Stomach (tissue), 9 donors: ENCODE data around the gene PGM5. TPM values are rescaled to one million over a fixed set of nuclear protein-coding genes. Genes with fewer than 3 reads are reported as not detected.

Source experiments
- DNase-seq, 2 donors: peaks; one replicate each; pipeline versions ENCODE4 v3.0.0 to v3.0.0-alpha.2; 2013 to 2019
- H3K27ac ChIP-seq, 5 donors: fragments of 200-600 bp in 4 of 5; sonication (generic) in 4 of 5; one replicate each; pipeline ENCODE4 v1.5.1; 2013 to 2019; ENCODE audit warnings: mild to moderate bottlenecking in 1 of 5, moderate library complexity in 1 of 5
- H3K27me3 ChIP-seq, 3 donors: fragments of 200-600 bp; sonication (generic); one replicate each; pipeline ENCODE4 v1.5.1; 2017 to 2019; ENCODE audit warnings: mixed run types in 1 of 3
- H3K36me3 ChIP-seq, 4 donors: fragments of 200-600 bp; sonication (generic); 1 replicate in 3 of 4; 2 replicates in 1 of 4; pipeline ENCODE4 v1.5.1; 2016 to 2019
- H3K4me1 ChIP-seq, 4 donors: fragments of 200-600 bp; sonication (generic); one replicate each; pipeline ENCODE4 v1.5.1; 2016 to 2019
- H3K4me3 ChIP-seq, 4 donors: fragments of 200-600 bp; sonication (generic) in 3 of 4; one replicate each; pipeline ENCODE4 v1.5.1; 2016 to 2019; ENCODE audit warnings: mild to moderate bottlenecking in 1 of 4
- H3K9me3 ChIP-seq, 4 donors: fragments of 200-600 bp; sonication (generic); one replicate each; pipeline ENCODE4 v1.5.1; 2016 to 2019
- CTCF ChIP-seq, 7 experiments: fragments of 450-650 bp in 4 of 7; fragments of 200-600 bp in 3 of 7; sonication (generic) in 3 of 7; IDR thresholded peaks; one replicate each; pipeline ENCODE4 v1.5.1; 2016 to 2019; ENCODE audit warnings: antibody characterized with exemption in 7 of 7, control low read depth in 2 of 7, mild to moderate bottlenecking in 1 of 7
- EP300 ChIP-seq: sonication (generic); formaldehyde crosslinking; IDR thresholded peaks from one replicate; pipeline ENCODE4 v1.6.1; 2017; ENCODE audit warnings: antibody characterized with exemption
- POLR2A ChIP-seq, 4 donors: fragments of 450-650 bp; IDR thresholded peaks; one replicate each; pipeline ENCODE4 v1.6.1; 2016; ENCODE audit warnings: antibody characterized with exemption in 4 of 4, control low read depth in 2 of 4, mild to moderate bottlenecking in 1 of 4, moderate library complexity in 1 of 4
- POLR2AphosphoS5 ChIP-seq, 3 donors: sonication (generic); formaldehyde crosslinking; IDR thresholded peaks; one replicate each; pipeline ENCODE4 v1.6.1; 2016; ENCODE audit warnings: antibody characterized with exemption in 3 of 3
- WGBS, 5 donors: extraction: QIAGEN DNeasy Blood & Tissue Kit in 3 of 5; methylation state at CpG; one replicate each; pipeline versions ENCODE4 v1.1.5 to v1.1.7; 2013 to 2018; 5-methylcytosine and 5-hydroxymethylcytosine counted together
- intact Hi-C: fragments of 100-400 bp; cut with DNase I; formaldehyde crosslinking; loops from one replicate; pipeline ENCODE4 v1.15.1; 2023; ENCODE audit warnings: low total_unique reads
- polyA plus RNA-seq, 3 donors: library from polyadenylated mRNA; stranded (reverse); fragments of 200-250 nt; gene quantifications; one replicate each; pipeline ENCODE4 v1.2.3, GENCODE V29; 2013
- total RNA-seq, 5 donors: library from RNA; depleted of rRNA; stranded (reverse); fragments of >200 nt; gene quantifications; one replicate each; pipeline versions ENCODE4 v1.1.0 to v1.2.3, GENCODE V29; 2014 to 2016
- donor health status: healthy with polysubstance abuse.
- donor health status: Bipolar disorder and iron deficiency.
- donor health status: healthy.

Gene PGM5
- total and polyA plus RNA-seq, 8 donors: 10.6 to 145 (median 62.2) TPM

GRCh38 chr9:68492806-68493205 lies 136.4 kb downstream of the PGM5 start:
- Histone ChIP-seq H3K4me1 (peaks cover 0 to 36% (median 19%) of the 10 kb centered on the region in 4 donors), H3K27ac (peak overlapping the region in 3 of 5 donors; percentile 0 to 76 (median 13)), H3K27me3 (no peaks in the 10 kb centered on the region), H3K4me3 (no peak overlapping the region), H3K36me3 (peaks cover 0 to 6% (median 0%) of the 10 kb centered on the region in 4 donors), H3K9me3 (no peaks in the 10 kb centered on the region)
- WGBS, 5 donors: 24 to 42% (median 35%) methylated on average over 6 of the region's 6 CpGs
- TF ChIP-seq EP300: no peak
- no peak for TF ChIP-seq POLR2A (IDR thresholded peaks at IDR 0.05)
- TF ChIP-seq CTCF (IDR thresholded peaks at IDR 0.05): no peak
- TF ChIP-seq POLR2AphosphoS5 (IDR thresholded peaks at IDR 0.05): no peak
- DNase-seq: peak in 1 of 2 donors; percentile 31
- intact Hi-C loops: loop anchor here (10.0 kb wide), 1 partner anchor 48 kb away; no protein-coding TSS in a partner anchor

DNA sequence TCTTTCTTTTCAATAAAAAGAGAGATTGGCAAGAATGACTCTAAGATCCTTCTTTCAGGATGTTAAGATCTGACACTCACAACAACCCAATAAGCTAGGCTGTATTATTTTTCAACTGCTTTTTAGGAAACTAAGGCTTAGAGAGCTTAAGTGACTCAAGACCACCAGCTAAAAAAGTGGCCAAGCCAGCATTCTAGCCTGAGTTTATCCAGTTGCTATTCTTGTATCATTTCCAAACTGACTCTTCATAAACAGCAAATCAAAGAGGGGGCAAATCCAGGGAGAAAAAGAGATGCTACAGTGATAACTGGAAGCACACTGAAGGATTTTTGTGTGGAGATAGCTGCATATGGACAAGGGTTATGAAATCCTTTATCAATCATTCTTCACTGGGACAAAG lies 137.1 kb downstream of the PGM5 start:
- peaks cover 0 to 36% (median 19%) of the 10 kb centered on the region in 4 donors for H3K4me1 ChIP-seq
- intact Hi-C loops: loop anchor here (10.0 kb wide), 1 partner anchor 49 kb away; no protein-coding TSS in a partner anchor
- peak overlapping the region in 2 of 5 donors; percentile 56 to 76 for H3K27ac ChIP-seq
- H3K4me3 ChIP-seq: no peak overlapping the region
- no peak for DNase-seq
- no peak for TF ChIP-seq POLR2A (IDR thresholded peaks at IDR 0.05)
- TF ChIP-seq EP300: no peak
- peaks cover 0 to 7% (median under 1%) of the 10 kb centered on the region in 4 donors for H3K36me3 ChIP-seq
- H3K27me3 ChIP-seq: no peaks in the 10 kb centered on the region
- H3K9me3 ChIP-seq: no peaks in the 10 kb centered on the region

DNA sequence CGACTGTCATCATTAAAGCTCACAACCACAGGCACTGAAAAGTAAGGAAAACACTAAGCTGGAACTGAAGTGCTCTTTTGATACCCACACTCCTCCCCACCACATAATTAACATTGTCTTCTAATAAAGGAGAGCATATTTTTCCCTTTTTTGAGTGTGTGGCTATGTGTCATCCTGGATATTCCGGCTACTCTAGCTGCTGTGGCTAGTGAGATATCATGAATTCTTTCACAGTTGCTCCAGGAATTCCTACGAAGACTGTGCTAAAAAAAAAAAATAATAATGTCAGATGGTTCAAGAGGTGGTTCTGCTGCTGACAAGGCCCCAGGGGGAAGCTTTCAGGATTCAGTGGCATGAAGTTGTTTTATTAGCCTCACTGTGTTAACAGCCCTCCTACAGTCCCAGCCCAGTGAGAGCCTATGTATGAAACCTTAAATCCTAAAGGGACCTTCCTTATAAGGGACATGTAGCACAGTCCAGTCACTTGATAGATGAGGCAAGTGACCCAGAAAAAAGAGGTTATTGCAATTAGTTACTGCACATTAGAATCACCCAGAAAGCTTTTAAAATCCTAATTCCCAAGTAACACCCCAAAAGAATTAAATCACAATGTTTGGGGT lies 137.7 kb downstream of the PGM5 start:
- TF ChIP-seq EP300 (no peak), CTCF (IDR thresholded peaks at IDR 0.05) (no peak), POLR2A (IDR thresholded peaks at IDR 0.05) (no peak), POLR2AphosphoS5 (IDR thresholded peaks at IDR 0.05) (no peak)
- Histone ChIP-seq H3K36me3 (peaks cover 0 to 8% (median 3%) of the 10 kb centered on the region in 4 donors), H3K9me3 (no peaks in the 10 kb centered on the region), H3K27ac (peak overlapping the region in 4 of 5 donors; percentile 16 to 76 (median 39)), H3K4me1 (peaks cover 0 to 36% (median 19%) of the 10 kb centered on the region in 4 donors), H3K4me3 (no peak overlapping the region), H3K27me3 (no peaks in the 10 kb centered on the region)
- WGBS, 5 donors: 69 to 80% (median 77%) methylated on average over 3 of the region's 3 CpGs
- intact Hi-C loops: loop anchor here (10.0 kb wide), 1 partner anchor 49 kb away; no protein-coding TSS in a partner anchor
- no peak for DNase-seq

- intact Hi-C loops: loop anchor here (10.0 kb wide), 1 partner anchor 50 kb away; no protein-coding TSS in a partner anchor
- TF ChIP-seq CTCF (IDR thresholded peaks at IDR 0.05) (no peak), POLR2A (IDR thresholded peaks at IDR 0.05) (no peak), EP300 (no peak), POLR2AphosphoS5 (IDR thresholded peaks at IDR 0.05) (no peak)
- DNase-seq: peak in 1 of 2 donors; percentile 55
- Histone ChIP-seq H3K27ac (peak overlapping the region in 2 of 5 donors; percentile 56 to 76), H3K36me3 (peaks cover 0 to 10% (median 4%) of the 10 kb centered on the region in 4 donors), H3K4me3 (no peak overlapping the region), H3K27me3 (no peaks in the 10 kb centered on the region), H3K4me1 (peaks cover 2 to 42% (median 22%) of the 10 kb centered on the region in 4 donors), H3K9me3 (no peaks in the 10 kb centered on the region)
- WGBS, 5 donors: 59 to 82% (median 75%) methylated on average over 1 of the region's 1 CpG
These were observed 138.8 kb downstream of the PGM5 start for GRCh38 chr9:68495247-68495646.

GRCh38 chr9:68496356-68496755 lies 139.9 kb downstream of the PGM5 start:
- TF ChIP-seq EP300: no peak
- TF ChIP-seq CTCF (IDR thresholded peaks at IDR 0.05): no peak
- no peak for TF ChIP-seq POLR2A (IDR thresholded peaks at IDR 0.05)
- no peak for TF ChIP-seq POLR2AphosphoS5 (IDR thresholded peaks at IDR 0.05)
- H3K9me3 ChIP-seq: no peaks in the 10 kb centered on the region
- no peaks in the 10 kb centered on the region for H3K27me3 ChIP-seq
- peak overlapping the region in 1 of 5 donors; percentile 76 for H3K27ac ChIP-seq
- intact Hi-C loops: loop anchor here (10.0 kb wide), 1 partner anchor 52 kb away; no protein-coding TSS in a partner anchor
- DNase-seq: no peak
- peaks cover 0 to 10% (median 4%) of the 10 kb centered on the region in 4 donors for H3K36me3 ChIP-seq
- H3K4me1 ChIP-seq: peaks cover 5 to 52% (median 30%) of the 10 kb centered on the region in 4 donors
- no peak overlapping the region for H3K4me3 ChIP-seq
